Measurements from ENCODE around the gene NLK. TPM values are rescaled to one million over a fixed set of nuclear protein-coding genes. Genes with fewer than 3 reads are reported as not detected.

Gene NLK
- total and polyA plus RNA-seq, 2 of the 4 experiments (the other 2 are of a cell fraction) = 15.3 to 23.3 TPM

DNA sequence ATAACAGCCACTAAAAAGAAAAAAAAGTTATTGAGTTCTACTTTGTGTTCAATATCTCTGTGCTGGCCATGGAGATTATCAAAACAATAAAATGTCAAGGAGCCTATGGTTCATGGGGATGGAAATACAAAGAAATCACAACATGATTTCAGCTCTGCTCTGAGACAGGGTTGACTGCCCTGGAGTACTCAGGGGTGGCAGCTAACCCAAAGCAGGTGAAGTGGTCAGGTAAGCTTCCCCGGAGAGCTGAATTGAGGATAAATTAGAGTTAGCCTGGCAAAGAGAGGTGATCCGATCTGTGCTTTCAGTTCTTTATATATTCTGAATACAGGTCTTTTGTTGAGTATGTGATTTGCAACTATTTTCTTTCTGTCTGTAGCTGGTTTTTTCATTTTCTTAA lies 157.3 kb downstream of the NLK start:
- Histone ChIP-seq H2BK120ac (ENCODE audit: low read depth, low read length) (no peak overlapping the region), H3K9ac (ENCODE audit: low read depth, low read length) (no peak overlapping the region), H3K79me1 (ENCODE audit: low read depth in 1 of 2, low read length in 2 of 2) (no peaks in the 10 kb centered on the region), H4K8ac (ENCODE audit: low read depth in 2 of 2, low read length in 2 of 2) (no peak overlapping the region), H3K9me1 (ENCODE audit: insufficient read depth, low read length) (0 out of 2 replicates have a peak, but pooled peaks cover 4% of the 10 kb centered on the region), H2AFZ (replicated peaks; ENCODE audit: low read length, poor library complexity) (no peak overlapping the region), H4K91ac (ENCODE audit: insufficient read depth, low read depth, low read length) (no peak overlapping the region), H2AK5ac (ENCODE audit: low read depth, low read length) (no peak overlapping the region), H2BK15ac (ENCODE audit: low read depth, low read length) (no peak overlapping the region), H3K4me1 (ENCODE audit: control insufficient read depth, insufficient read depth, low read length) (0 out of 2 replicates have a peak, but pooled peaks cover 1% of the 10 kb centered on the region), H3K23ac (ENCODE audit: low read depth, low read length) (no peak overlapping the region), H3K4me2 (ENCODE audit: low read depth, low read length) (no peak overlapping the region), H3K4me3 (ENCODE audit: insufficient read depth, low read depth, low read length) (no peak overlapping the region), H2BK5ac (ENCODE audit: low read depth, low read length, poor library complexity, severe bottlenecking) (no peak overlapping the region), H3K27me3 (ENCODE audit: control insufficient read depth, insufficient read depth, low read length) (no peaks in the 10 kb centered on the region), H3K9me3 (ENCODE audit: control insufficient read depth, insufficient read depth, low read length) (no peaks in the 10 kb centered on the region), H3K56ac (ENCODE audit: extremely low read depth, insufficient read depth, low read length) (no peak overlapping the region), H2BK20ac (ENCODE audit: low read depth, low read length) (no peak overlapping the region), H3K14ac (replicated peaks; ENCODE audit: low read depth, low read length) (no peak overlapping the region), H4K20me1 (ENCODE audit: insufficient read depth, low read length) (no peaks in the 10 kb centered on the region), H3K36me3 (ENCODE audit: control insufficient read depth, insufficient read depth, low read length) (peaks cover 14% of the 10 kb centered on the region), H4K5ac (ENCODE audit: low read depth, low read length) (no peak overlapping the region), H3K18ac (ENCODE audit: low read depth, low read length) (no peak overlapping the region), H3K27ac (ENCODE audit: insufficient read depth, low read length) (no peak overlapping the region), H3K4ac (ENCODE audit: low read depth, low read length) (no peak overlapping the region), H2AK9ac (replicated peaks; ENCODE audit: low read depth, low read length, poor library complexity) (no peak overlapping the region)
- dilution Hi-C loops (cut with HindIII; ENCODE audit: low sequenced_read_pairs, unreplicated experiment) (no loop called here), intact Hi-C loops (cut with micrococcal nuclease) (loop anchor here (10.0 kb wide), 1 partner anchor 305 kb away; the partner anchor contains the start of gene LYRM9), in situ Hi-C loops (cut with MboI; ENCODE audit: low sequenced_read_pairs) (no loop called here)
- no TSS peak for BruUV-seq (replicated peaks)
- TF ChIP-seq, protein P1, sequence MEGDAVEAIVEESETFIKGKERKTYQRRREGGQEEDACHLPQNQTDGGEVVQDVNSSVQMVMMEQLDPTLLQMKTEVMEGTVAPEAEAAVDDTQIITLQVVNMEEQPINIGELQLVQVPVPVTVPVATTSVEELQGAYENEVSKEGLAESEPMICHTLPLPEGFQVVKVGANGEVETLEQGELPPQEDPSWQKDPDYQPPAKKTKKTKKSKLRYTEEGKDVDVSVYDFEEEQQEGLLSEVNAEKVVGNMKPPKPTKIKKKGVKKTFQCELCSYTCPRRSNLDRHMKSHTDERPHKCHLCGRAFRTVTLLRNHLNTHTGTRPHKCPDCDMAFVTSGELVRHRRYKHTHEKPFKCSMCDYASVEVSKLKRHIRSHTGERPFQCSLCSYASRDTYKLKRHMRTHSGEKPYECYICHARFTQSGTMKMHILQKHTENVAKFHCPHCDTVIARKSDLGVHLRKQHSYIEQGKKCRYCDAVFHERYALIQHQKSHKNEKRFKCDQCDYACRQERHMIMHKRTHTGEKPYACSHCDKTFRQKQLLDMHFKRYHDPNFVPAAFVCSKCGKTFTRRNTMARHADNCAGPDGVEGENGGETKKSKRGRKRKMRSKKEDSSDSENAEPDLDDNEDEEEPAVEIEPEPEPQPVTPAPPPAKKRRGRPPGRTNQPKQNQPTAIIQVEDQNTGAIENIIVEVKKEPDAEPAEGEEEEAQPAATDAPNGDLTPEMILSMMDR (conservative IDR thresholded peaks at IDR 0.05; ENCODE audit: low read depth, low read length) = no peak
- TF ChIP-seq POLR2A (IDR thresholded peaks at IDR 0.05; ENCODE audit: low read depth, low read length) = no peak
- TF ChIP-seq RAD21 (IDR thresholded peaks at IDR 0.05; ENCODE audit: low read length) = no peak
- no peak for TF ChIP-seq CHD1 (IDR thresholded peaks at IDR 0.05; ENCODE audit: low read depth, low read length)
- TF ChIP-seq NFE2L2 (IDR thresholded peaks at IDR 0.05; ENCODE audit: low read depth, low read length) = no peak
- TF ChIP-seq SMC3 (IDR thresholded peaks at IDR 0.05; ENCODE audit: low read depth, low read length) = no peak
- TF ChIP-seq RFX5 (IDR thresholded peaks at IDR 0.05; ENCODE audit: low read depth, low read length) = no peak
- TF ChIP-seq, protein P2, sequence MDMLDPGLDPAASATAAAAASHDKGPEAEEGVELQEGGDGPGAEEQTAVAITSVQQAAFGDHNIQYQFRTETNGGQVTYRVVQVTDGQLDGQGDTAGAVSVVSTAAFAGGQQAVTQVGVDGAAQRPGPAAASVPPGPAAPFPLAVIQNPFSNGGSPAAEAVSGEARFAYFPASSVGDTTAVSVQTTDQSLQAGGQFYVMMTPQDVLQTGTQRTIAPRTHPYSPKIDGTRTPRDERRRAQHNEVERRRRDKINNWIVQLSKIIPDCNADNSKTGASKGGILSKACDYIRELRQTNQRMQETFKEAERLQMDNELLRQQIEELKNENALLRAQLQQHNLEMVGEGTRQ (IDR thresholded peaks at IDR 0.05; ENCODE audit: low read depth, low read length) = no peak
- DNase-seq = no peak
- ATAC-seq (ENCODE audit: low read depth) = no peak
- ChIA-PET CTCF (no interaction called here), POLR2A (ENCODE audit: unreplicated experiment) (no interaction called here)
- WGBS, 2 experiments (ENCODE audit: extremely low coverage in 2 of 2, insufficient read length in 1 of 2) = 100% methylated on average over 1 of the region's 2 CpGs; no CpG with 5 or more reads in 1 of the 2 experiments

All from IMR-90 (cell line).